K562 (cell line): ENCODE results near the gene SPRR2D. TPM values are rescaled to one million over a fixed set of nuclear protein-coding genes. Genes with fewer than 3 reads are reported as not detected.
A peak's percentile ranks its signal among the peaks of the same experiment; 100 is the strongest.

Experiments used
- ATAC-seq: fragments of 200-7000 bp; cut with Tn5 transposase; 3 replicates; pipeline ENCODE4 v1.9.1; 2020; ENCODE audit warnings: moderate library complexity
- BruUV-seq: library from RNA; stranded (reverse); fragments of 400-500 nt; replicated peaks from 2 replicates; lab custom pipeline; 2021; lab: Mats Ljungman, UMichigan
- CTCF ChIA-PET: fragments of 300-600 bp; formaldehyde crosslinking; extraction: SDS; loops from one replicate; lab custom pipeline; 2021; ENCODE audit warnings: low intra/inter-chr PET ratio; lab: Yijun Ruan, JAX
- POLR2A ChIA-PET: fragments of 300-600, 350-650 bp; sonication (Branson Sonifier 250); formaldehyde crosslinking; extraction: SDS; loops from one replicate; lab custom pipeline; 2021; ENCODE audit warnings: antibody characterized with exemption, inconsistent platforms; lab: Yijun Ruan, JAX
- DNase-seq, 4 experiments: peaks; one replicate each; pipeline versions ENCODE4 v3.0.0 to v3.0.0-alpha.2; 2011 to 2018; ENCODE audit warnings: low spot score in 3 of 4, mixed read lengths in 3 of 4; ENCODE audit errors: extremely low read depth in 1 of 4
- FAIRE-seq: peaks from 2 replicates; lab custom pipeline; 2011; peaks lifted over from hg19 to GRCh38; lab: Jason Lieb, UNC
- H2AFZ ChIP-seq: 2 replicates; pipeline ENCODE4 v1.6.0; 2011; ENCODE audit warnings: low read depth, low read length, control low read depth, inconsistent platforms
- H3K27ac ChIP-seq: fragments of 200-600 bp; 3 replicates; pipeline ENCODE4 v1.8.0; 2011; ENCODE audit warnings: low read depth, mild to moderate bottlenecking, control low read depth, inconsistent platforms, low read length, moderate library complexity, mixed read lengths; ENCODE audit errors: extremely low read depth
- H3K27me3 ChIP-seq, 2 experiments: fragments of 300-600 bp in 1 of 2; 2 replicates in 1 of 2; 3 replicates in 1 of 2; pipeline versions ENCODE4 v1.6.0 to v1.8.0; 2011; ENCODE audit warnings: inconsistent platforms in 2 of 2, low read length in 2 of 2, mild to moderate bottlenecking in 1 of 2, mixed read lengths in 1 of 2, moderate library complexity in 1 of 2; ENCODE audit not compliant: control insufficient read depth in 2 of 2, insufficient read depth in 2 of 2
- H3K36me3 ChIP-seq: fragments of 300-600 bp; 3 replicates; pipeline ENCODE4 v1.8.0; 2011; ENCODE audit warnings: mild to moderate bottlenecking, low read length, inconsistent platforms; ENCODE audit not compliant: control insufficient read depth, insufficient read depth
- H3K4me1 ChIP-seq, 2 experiments: fragments of 200-600 bp in 1 of 2; replicated peaks in 1 of 2; 2 replicates in 1 of 2; 3 replicates in 1 of 2; pipeline versions ENCODE4 v1.5.1 to v1.8.0; 2011; ENCODE audit warnings: inconsistent platforms in 2 of 2, low read length in 2 of 2, mild to moderate bottlenecking in 1 of 2, mixed read lengths in 1 of 2, moderate library complexity in 1 of 2; ENCODE audit not compliant: control insufficient read depth in 2 of 2, insufficient read depth in 2 of 2
- H3K4me2 ChIP-seq: 2 replicates; pipeline ENCODE4 v1.6.1; 2011; ENCODE audit warnings: low read length, control low read depth, inconsistent platforms, mixed read lengths; ENCODE audit not compliant: insufficient read depth
- H3K4me3 ChIP-seq: fragments of 200-600 bp; sonication (generic), shearing (Covaris generic); 2 replicates; pipeline ENCODE4 v1.5.1; 2016; ENCODE audit warnings: control low read depth, inconsistent platforms
- H3K79me2 ChIP-seq: fragments of 200-600 bp; 3 replicates; pipeline ENCODE4 v1.8.0; 2011; ENCODE audit warnings: low read length, inconsistent platforms; ENCODE audit not compliant: control insufficient read depth, insufficient read depth
- H3K9ac ChIP-seq, 2 experiments: 2 replicates each; pipeline versions ENCODE4 v1.6.0 to v1.6.1; 2011; ENCODE audit warnings: low read depth in 2 of 2, low read length in 2 of 2, control low read depth in 1 of 2, inconsistent platforms in 1 of 2, mild to moderate bottlenecking in 1 of 2, mixed read lengths in 1 of 2; ENCODE audit not compliant: insufficient read depth in 1 of 2
- H3K9me1 ChIP-seq: one replicate; pipeline ENCODE4 v1.6.0; 2011; ENCODE audit warnings: inconsistent platforms, mild to moderate bottlenecking, low read length, moderate library complexity; ENCODE audit not compliant: control insufficient read depth, insufficient read depth
- H3K9me3 ChIP-seq: replicated peaks from 2 replicates; pipeline ENCODE4 v1.5.1; 2011; ENCODE audit warnings: low read depth, low read length, inconsistent platforms; ENCODE audit not compliant: control insufficient read depth, insufficient read depth
- H4K20me1 ChIP-seq: replicated peaks from 2 replicates; pipeline ENCODE4 v1.6.1; 2011; ENCODE audit warnings: low read length, inconsistent platforms, mixed read lengths; ENCODE audit not compliant: control insufficient read depth, insufficient read depth
- ASH1L ChIP-seq: fragments of 450-650 bp; IDR thresholded peaks from 2 replicates; pipeline ENCODE4 v1.6.1; 2018; ENCODE audit warnings: borderline replicate concordance, mild to moderate bottlenecking, low read depth; ENCODE audit not compliant: partially characterized antibody
- BRD4 ChIP-seq: fragments of 200-600 bp; sonication (generic); IDR thresholded peaks from 2 replicates; pipeline ENCODE4 v1.6.1; 2017; ENCODE audit warnings: inconsistent platforms
- CBX1 ChIP-seq: sonication (generic); IDR thresholded peaks from 2 replicates; pipeline ENCODE4 v1.6.1; 2016; ENCODE audit warnings: antibody characterized with exemption, low read depth, mild to moderate bottlenecking
- EP400 ChIP-seq: fragments of 450-650 bp; IDR thresholded peaks from 2 replicates; pipeline ENCODE4 v1.6.1; 2017; ENCODE audit warnings: antibody characterized with exemption, mild to moderate bottlenecking, moderate library complexity
- ETV1 ChIP-seq: fragments of 450-650 bp; conservative IDR thresholded peaks from 2 replicates; pipeline ENCODE4 v1.6.1; 2016; ENCODE audit warnings: missing genetic modification characterization, control low read depth, low read depth, missing compliant biosample characterization
- FOSL1 ChIP-seq: fragments of 200-800 bp; sonication (Bioruptor generic); conservative IDR thresholded peaks from 2 replicates; pipeline ENCODE4 v1.6.1; 2016; ENCODE audit warnings: missing genetic modification characterization, missing compliant biosample characterization
- FOXJ2 ChIP-seq: fragments of 200-800 bp; sonication (Bioruptor generic); IDR thresholded peaks from 2 replicates; pipeline ENCODE4 v1.6.1; 2016; ENCODE audit warnings: missing genetic modification characterization, missing compliant biosample characterization
- HDAC2 ChIP-seq: fragments of 450-650 bp; IDR thresholded peaks from 2 replicates; pipeline ENCODE4 v1.6.1; 2016; ENCODE audit warnings: mild to moderate bottlenecking
- IRF2 ChIP-seq: sonication (generic); formaldehyde crosslinking; IDR thresholded peaks from 2 replicates; pipeline ENCODE4 v1.8.1; 2022; ENCODE audit warnings: mild to moderate bottlenecking, missing genetic modification reagents
- LARP7 ChIP-seq: fragments of 450-650 bp; IDR thresholded peaks from 2 replicates; pipeline ENCODE4 v1.6.1; 2016
- NRF1 ChIP-seq, 2 experiments: fragments of 450-650 bp; IDR thresholded peaks in 1 of 2; conservative IDR thresholded peaks in 1 of 2; 2 replicates each; pipeline ENCODE4 v1.6.1; 2014; ENCODE audit warnings: mild to moderate bottlenecking in 2 of 2
- POLR2B ChIP-seq: fragments of 450-650 bp; IDR thresholded peaks from 2 replicates; pipeline ENCODE4 v1.6.1; 2018; ENCODE audit warnings: low read depth; ENCODE audit not compliant: partially characterized antibody
- SAP30 ChIP-seq: fragments of 200-600 bp; sonication (generic); IDR thresholded peaks from 2 replicates; pipeline ENCODE4 v1.6.1; 2012; ENCODE audit warnings: borderline replicate concordance, low read depth, mild to moderate bottlenecking, moderate library complexity, low read length, control low read depth, inconsistent platforms; ENCODE audit not compliant: insufficient read depth, poor library complexity, severe bottlenecking
- SREBF1 ChIP-seq: fragments of 150-350 bp; IDR thresholded peaks from 2 replicates; pipeline ENCODE4 v1.6.1; 2014; ENCODE audit warnings: antibody characterized with exemption, low read depth, low read length, borderline replicate concordance
- TRIM24 ChIP-seq, 2 experiments: fragments of 450-650 bp; IDR thresholded peaks; 2 replicates each; pipeline ENCODE4 v1.6.1; 2016
- ZBED1 ChIP-seq: IDR thresholded peaks from 2 replicates; pipeline ENCODE4 v1.6.1; 2014
- ZNF79 ChIP-seq: fragments of 250-450 bp; sonication (Bioruptor Pico); IDR thresholded peaks from 2 replicates; pipeline ENCODE4 v1.4.0; 2020; ENCODE audit warnings: low read depth, mild to moderate bottlenecking, moderate library complexity
- WGBS: fragments of 100-300 bp; shearing (Covaris generic); methylation state at CpG from one replicate; pipeline ENCODE4 v1.1.6; 2016; ENCODE audit warnings: low coverage, mixed read lengths; ENCODE audit not compliant: insufficient coverage; ENCODE audit errors: missing lambda C conversion rate; 5-methylcytosine and 5-hydroxymethylcytosine counted together
- in situ Hi-C: fragments of 300-500 bp; cut with MboI; formaldehyde crosslinking; loops from 4 replicates; pipeline ENCODE4 v1.15.0; 2018; ENCODE audit warnings: inconsistent platforms, mixed read lengths
- intact Hi-C: fragments of 100-400 bp; cut with micrococcal nuclease; formaldehyde crosslinking; loops from 2 replicates; pipeline ENCODE4 v1.14.2; 2022
- polyA plus RNA-seq, 8 experiments: library from polyadenylated mRNA; depleted of rRNA in 4 of 8; stranded (reverse) in 5 of 8; unstranded in 3 of 8; fragments of >200 nt; fragmentation: Nextera tagmentation in 2 of 8; fragmentation: Illumina TruSeq in 1 of 8; extraction: Ambion mirVana in 2 of 8; extraction: Trizol in 1 of 8; gene quantifications; 2 replicates each; pipeline versions ENCODE4 v1.2.1 to v1.2.3, GENCODE V29; 2011 to 2014; ENCODE audit warnings: inconsistent platforms in 1 of 8, missing spikeins in 1 of 8
- total RNA-seq, 7 experiments: library from RNA; depleted of rRNA in 6 of 7; stranded (reverse); fragments of >200 nt in 6 of 7; fragmentation: Illumina TruSeq in 2 of 7; extraction: Trizol in 2 of 7; gene quantifications; 2 replicates each; pipeline versions ENCODE4 v1.2.1 to v1.2.3, GENCODE V29; 2011 to 2021; ENCODE audit warnings: low replicate concordance in 1 of 7
- TF ChIP-seq, protein P1 (sequence below): fragments of 250-450 bp; sonication (Bioruptor Pico); IDR thresholded peaks from 2 replicates; pipeline ENCODE4 v1.5.0; 2021; ENCODE audit warnings: mild to moderate bottlenecking, borderline replicate concordance
- TF ChIP-seq, protein P2 (sequence below): fragments of 250-450 bp; sonication (Bioruptor Pico); IDR thresholded peaks from 2 replicates; pipeline ENCODE4 v1.5.0; 2021
- TF ChIP-seq, protein P3 (sequence below), 2 experiments: fragments of 450-650 bp in 1 of 2; sonication (generic) in 1 of 2; formaldehyde crosslinking in 1 of 2; IDR thresholded peaks in 1 of 2; conservative IDR thresholded peaks in 1 of 2; 2 replicates each; pipeline versions ENCODE4 v1.6.1 to v1.8.1; 2016 to 2023; ENCODE audit warnings: mild to moderate bottlenecking in 2 of 2, moderate library complexity in 2 of 2, inconsistent platforms in 1 of 2, missing genetic modification reagents in 1 of 2

SPRR2D gene
- total and polyA plus RNA-seq, 9 of the 15 experiments (the other 6 are each of a cell fraction or from before 2014, with no cell fraction given) = 0.91 to 5.1 (median 3.2) TPM; not detected in 1

DNA sequence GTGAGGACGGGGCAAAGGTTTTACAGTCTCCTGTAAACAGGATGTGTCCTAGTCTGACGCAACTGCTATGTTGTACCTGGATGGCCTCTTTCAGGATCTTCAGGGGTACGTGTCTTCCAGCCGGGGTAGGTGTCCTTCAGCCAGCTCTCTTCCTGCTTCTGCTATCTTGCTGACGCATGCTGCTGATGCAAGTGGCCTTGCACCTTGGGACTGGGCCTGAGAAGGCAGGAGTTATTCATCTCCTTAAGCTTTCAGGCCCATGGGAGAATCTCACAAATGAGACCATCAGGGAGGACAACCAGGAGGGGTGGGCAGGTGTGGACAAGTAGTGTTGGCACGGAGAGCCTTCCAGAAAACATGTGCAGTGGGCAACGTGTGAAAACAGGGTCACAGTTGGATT lies 17.8 kb downstream of the SPRR2D start:
- no peak overlapping the region for H3K9ac ChIP-seq
- H3K27ac ChIP-seq = no peak overlapping the region
- peak; percentile 32; the same call in 1 of the 3 replicates for ATAC-seq
- peak overlapping the region; percentile 34 for H3K4me2 ChIP-seq
- no peaks in the 10 kb centered on the region for H4K20me1 ChIP-seq
- H2AFZ ChIP-seq = peak overlapping the region; percentile 78
- no peaks in the 10 kb centered on the region for H3K9me3 ChIP-seq
- H3K79me2 ChIP-seq = no peaks in the 10 kb centered on the region
- no peaks in the 10 kb centered on the region; a peak in 1 of 5 replicates for H3K4me1 ChIP-seq
- DNase-seq = no peak
- POLR2A ChIA-PET = no interaction called here
- H3K36me3 ChIP-seq = no peaks in the 10 kb centered on the region
- CTCF ChIA-PET = no interaction called here
- 0 out of 5 replicates have a peak, but pooled peaks cover 0 to 4% of the 10 kb centered on the region in 2 experiments for H3K27me3 ChIP-seq
- H3K9me1 ChIP-seq = no peaks in the 10 kb centered on the region
- no TSS peak for BruUV-seq
- intact Hi-C loops (no loop called here), in situ Hi-C loops (no loop called here)
- 41% methylated on average over 7 of the region's 7 CpGs for WGBS
- FAIRE-seq = no peak
- H3K4me3 ChIP-seq = no peak overlapping the region
- TF ChIP-seq SREBF1 = no peak
- TF ChIP-seq HDAC2 = no peak
- TF ChIP-seq SAP30 = no peak
- TF ChIP-seq, protein P1, sequence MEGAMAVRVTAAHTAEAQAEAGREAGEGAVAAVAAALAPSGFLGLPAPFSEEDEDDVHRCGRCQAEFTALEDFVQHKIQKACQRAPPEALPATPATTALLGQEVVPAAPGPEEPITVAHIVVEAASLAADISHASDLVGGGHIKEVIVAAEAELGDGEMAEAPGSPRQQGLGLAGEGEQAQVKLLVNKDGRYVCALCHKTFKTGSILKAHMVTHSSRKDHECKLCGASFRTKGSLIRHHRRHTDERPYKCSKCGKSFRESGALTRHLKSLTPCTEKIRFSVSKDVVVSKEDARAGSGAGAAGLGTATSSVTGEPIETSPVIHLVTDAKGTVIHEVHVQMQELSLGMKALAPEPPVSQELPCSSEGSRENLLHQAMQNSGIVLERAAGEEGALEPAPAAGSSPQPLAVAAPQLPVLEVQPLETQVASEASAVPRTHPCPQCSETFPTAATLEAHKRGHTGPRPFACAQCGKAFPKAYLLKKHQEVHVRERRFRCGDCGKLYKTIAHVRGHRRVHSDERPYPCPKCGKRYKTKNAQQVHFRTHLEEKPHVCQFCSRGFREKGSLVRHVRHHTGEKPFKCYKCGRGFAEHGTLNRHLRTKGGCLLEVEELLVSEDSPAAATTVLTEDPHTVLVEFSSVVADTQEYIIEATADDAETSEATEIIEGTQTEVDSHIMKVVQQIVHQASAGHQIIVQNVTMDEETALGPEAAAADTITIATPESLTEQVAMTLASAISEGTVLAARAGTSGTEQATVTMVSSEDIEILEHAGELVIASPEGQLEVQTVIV (CRISPR knock-in tag) = no peak
- TF ChIP-seq TRIM24 (IDR thresholded peaks at IDR 0.05) = peak in 1 of 2 experiments; percentile 23; a peak in 1 of 4 replicates
- no peak; the same call in 1 of the 2 replicates for TF ChIP-seq EP400
- TF ChIP-seq ZNF79 (CRISPR knock-in tag) = no peak
- TF ChIP-seq, protein P2, sequence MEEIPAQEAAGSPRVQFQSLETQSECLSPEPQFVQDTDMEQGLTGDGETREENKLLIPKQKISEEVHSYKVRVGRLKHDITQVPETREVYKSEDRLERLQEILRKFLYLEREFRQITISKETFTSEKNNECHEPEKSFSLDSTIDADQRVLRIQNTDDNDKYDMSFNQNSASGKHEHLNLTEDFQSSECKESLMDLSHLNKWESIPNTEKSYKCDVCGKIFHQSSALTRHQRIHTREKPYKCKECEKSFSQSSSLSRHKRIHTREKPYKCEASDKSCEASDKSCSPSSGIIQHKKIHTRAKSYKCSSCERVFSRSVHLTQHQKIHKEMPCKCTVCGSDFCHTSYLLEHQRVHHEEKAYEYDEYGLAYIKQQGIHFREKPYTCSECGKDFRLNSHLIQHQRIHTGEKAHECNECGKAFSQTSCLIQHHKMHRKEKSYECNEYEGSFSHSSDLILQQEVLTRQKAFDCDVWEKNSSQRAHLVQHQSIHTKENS = no peak
- no peak for TF ChIP-seq ZBED1
- TF ChIP-seq NRF1 (conservative IDR thresholded peaks at IDR 0.05 in 1 of 2, IDR thresholded peaks at IDR 0.05 in 1 of 2) = no peak
- no peak for TF ChIP-seq FOXJ2 (tag)
- TF ChIP-seq LARP7 = no peak
- TF ChIP-seq ASH1L = no peak
- no peak for TF ChIP-seq ETV1 (tag)
- no peak for TF ChIP-seq IRF2 (CRISPR knock-in tag)
- no peak for TF ChIP-seq CBX1
- TF ChIP-seq, protein P3, sequence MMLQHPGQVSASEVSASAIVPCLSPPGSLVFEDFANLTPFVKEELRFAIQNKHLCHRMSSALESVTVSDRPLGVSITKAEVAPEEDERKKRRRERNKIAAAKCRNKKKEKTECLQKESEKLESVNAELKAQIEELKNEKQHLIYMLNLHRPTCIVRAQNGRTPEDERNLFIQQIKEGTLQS (IDR thresholded peaks at IDR 0.05) = peak; percentile 82
- TF ChIP-seq, protein P3 (CRISPR knock-in tag; conservative IDR thresholded peaks at IDR 0.05) = no peak
- TF ChIP-seq FOSL1 (tag) = peak; percentile 40; the same call in 1 of the 2 replicates
- no peak for TF ChIP-seq POLR2B
- no peak for TF ChIP-seq BRD4
